ENCODE measurements around the gene SRSF1. TPM values are rescaled to one million over a fixed set of nuclear protein-coding genes. Genes with fewer than 3 reads are reported as not detected.
A peak's percentile ranks its signal among the peaks of the same experiment; 100 is the strongest.
"Not testable (repeated sequence)": the region's sequence is repeated elsewhere in the genome, so short reads cannot be mapped to it uniquely, and the experiment has no call there.

SRSF1 gene
- total RNA-seq, 1 donor from 2014 or later = 258 TPM

- no peak overlapping the region for H3K27ac Mint-ChIP-seq
Measured at GRCh38 chr17:57962279-57963148, 44.5 kb downstream of the SRSF1 start.

GRCh38 chr17:57959929-57960328, 47.1 kb downstream of the SRSF1 start:
- no peak for DNase-seq (ENCODE audit: low spot score in 2 of 2, unreplicated experiment in 2 of 2)
- H3K27ac Mint-ChIP-seq = no peak overlapping the region
- H3K27me3 Mint-ChIP-seq (ENCODE audit: low read depth) = no peaks in the 10 kb centered on the region
- H3K4me3 Mint-ChIP-seq = no peak overlapping the region
- H3K4me1 Mint-ChIP-seq = peaks cover 24% of the 10 kb centered on the region
- H3K36me3 Mint-ChIP-seq = no peaks in the 10 kb centered on the region
- H3K9me3 Mint-ChIP-seq = no peaks in the 10 kb centered on the region
- no peak for TF ChIP-seq CTCF (IDR thresholded peaks at IDR 0.05; ENCODE audit: unreplicated experiment)

More at GRCh38 chr17:57962279-57963148, 44.5 kb downstream of the SRSF1 start:
- Mint-ChIP-seq H3K4me3 (no peak overlapping the region), H3K27me3 (ENCODE audit: low read depth) (no peaks in the 10 kb centered on the region), H3K4me1 (peaks cover 6% of the 10 kb centered on the region), H3K9me3 (no peaks in the 10 kb centered on the region), H3K36me3 (no peaks in the 10 kb centered on the region)
- DNase-seq (ENCODE audit: low spot score in 2 of 2, unreplicated experiment in 2 of 2) = no peak
- no peak for TF ChIP-seq CTCF (IDR thresholded peaks at IDR 0.05; ENCODE audit: unreplicated experiment)

DNA sequence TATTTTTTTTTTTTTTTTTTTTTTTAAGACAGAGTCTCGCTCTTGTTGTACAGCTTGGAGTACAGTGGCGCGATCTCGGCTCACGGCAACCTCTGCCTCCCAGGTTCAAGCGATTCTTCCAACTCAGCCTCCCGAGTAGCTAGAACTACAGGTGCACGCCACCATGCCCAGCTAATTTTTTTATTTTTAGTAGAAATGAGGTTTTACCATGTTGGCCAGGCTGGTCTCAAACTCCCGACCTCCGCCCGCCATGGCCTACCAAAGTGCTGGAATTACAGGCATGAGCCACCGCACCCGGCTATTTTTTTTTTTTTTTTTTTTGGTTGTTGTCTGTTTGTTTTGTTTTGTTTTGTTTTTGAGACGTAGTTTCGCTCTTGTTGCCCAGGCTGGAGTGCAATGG, 48.7 kb downstream of the SRSF1 start:
- not testable (repeated sequence) for DNase-seq (ENCODE audit: low spot score in 2 of 2, unreplicated experiment in 2 of 2); H3K4me3 Mint-ChIP-seq; H3K9me3 Mint-ChIP-seq; H3K36me3 Mint-ChIP-seq; H3K27me3 Mint-ChIP-seq (ENCODE audit: low read depth); H3K27ac Mint-ChIP-seq
- peaks cover 33% of the 10 kb centered on the region for H3K4me1 Mint-ChIP-seq

DNA sequence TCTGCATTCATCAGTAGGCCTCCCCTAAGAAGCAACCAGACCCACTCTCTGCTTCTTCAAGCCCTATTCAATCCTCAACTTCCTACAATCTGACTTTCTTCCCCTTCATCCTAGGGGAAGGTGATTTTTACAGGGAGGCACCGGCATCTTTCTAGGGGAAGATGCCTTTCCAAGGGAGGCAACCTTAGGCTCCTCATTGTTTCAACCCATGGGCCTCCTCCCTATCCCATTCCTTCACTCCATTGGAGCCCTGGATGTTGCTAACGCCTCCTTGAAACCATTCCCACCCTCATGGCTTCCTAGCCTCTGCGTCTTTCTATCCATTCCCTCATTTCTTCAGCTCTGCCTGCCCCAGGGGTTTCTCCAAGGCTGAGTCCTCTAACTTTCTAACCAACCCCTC, 49.2 kb downstream of the SRSF1 start:
- no peak for DNase-seq (ENCODE audit: low spot score in 2 of 2, unreplicated experiment in 2 of 2)
- Mint-ChIP-seq H3K27ac (peak overlapping the region; percentile 32), H3K9me3 (no peaks in the 10 kb centered on the region)

GRCh38 chr17:57957120-57957850, 49.8 kb downstream of the SRSF1 start:
- Mint-ChIP-seq H3K27me3 (ENCODE audit: low read depth) (no peaks in the 10 kb centered on the region), H3K9me3 (no peaks in the 10 kb centered on the region), H3K4me1 (peaks cover 43% of the 10 kb centered on the region), H3K36me3 (no peaks in the 10 kb centered on the region), H3K4me3 (no peak overlapping the region), H3K27ac (peak overlapping the region; percentile 32)
- no peak for DNase-seq (ENCODE audit: low spot score in 2 of 2, unreplicated experiment in 2 of 2)
- TF ChIP-seq CTCF (IDR thresholded peaks at IDR 0.05; ENCODE audit: unreplicated experiment) = no peak

More for the DNA sequence above, 49.2 kb downstream of the SRSF1 start:
- Mint-ChIP-seq H3K27me3 (ENCODE audit: low read depth) (no peaks in the 10 kb centered on the region), H3K4me1 (peaks cover 37% of the 10 kb centered on the region), H3K4me3 (no peak overlapping the region), H3K36me3 (no peaks in the 10 kb centered on the region)
- no peak for TF ChIP-seq CTCF (IDR thresholded peaks at IDR 0.05; ENCODE audit: unreplicated experiment)

Data from mesothelial cell of epicardium (in vitro differentiated cells).